Measurements from ENCODE around the gene FGD5. TPM values are rescaled to one million over a fixed set of nuclear protein-coding genes. Genes with fewer than 3 reads are reported as not detected.

The FGD5 gene
- total and polyA plus RNA-seq, 2 donors (not counting 1 experiment from before 2014, with no cell fraction given), result not detected

GRCh38 chr3:14819671-14820070, 909 bp downstream of the FGD5 start:
- no peaks in the 10 kb centered on the region for H3K4me1 ChIP-seq (ENCODE audit: control insufficient read depth in 2 of 2, insufficient read depth in 2 of 2, low read length in 2 of 2)
- TF ChIP-seq EZH2 (IDR thresholded peaks at IDR 0.05; ENCODE audit: borderline replicate concordance, insufficient read depth, low read depth, low read length, poor library complexity, severe bottlenecking) (no peak), CTCF (IDR thresholded peaks at IDR 0.05) (no peak)
- H2AFZ ChIP-seq (ENCODE audit: insufficient read depth, low read depth, low read length, poor library complexity, severe bottlenecking), result no peak overlapping the region
- no peaks in the 10 kb centered on the region for H4K20me1 ChIP-seq (ENCODE audit: control insufficient read depth, insufficient read depth, low read length, poor library complexity, severe bottlenecking)
- Mint-ChIP-seq H3K9me3 (ENCODE audit: insufficient read depth) (no peaks in the 10 kb centered on the region), H3K4me3 (no peak overlapping the region), H3K27me3 (peaks cover 30% of the 10 kb centered on the region), H3K27ac (no peak overlapping the region), H3K4me1 (no peaks in the 10 kb centered on the region)
- no peaks in the 10 kb centered on the region for H3K9me3 ChIP-seq (ENCODE audit: control extremely low read depth in 1 of 3, control insufficient read depth in 2 of 3, insufficient read depth in 1 of 3, low read length in 2 of 3)
- H3K4me3 ChIP-seq (ENCODE audit: control extremely low read depth in 1 of 5, extremely low read depth in 1 of 5, insufficient read depth in 1 of 5, low read depth in 2 of 5, low read length in 4 of 5), result no peak overlapping the region
- no peak overlapping the region for H3K9ac ChIP-seq (ENCODE audit: low read length)
- no peak for DNase-seq
- WGBS (ENCODE audit: insufficient coverage), result 89% methylated on average over 10 of the region's 10 CpGs
- H3K4me2 ChIP-seq (replicated peaks; ENCODE audit: low read depth, low read length, poor library complexity, severe bottlenecking), result no peak overlapping the region
- peaks cover 0 to 6% (median 3%) of the 10 kb centered on the region in 4 experiments for H3K27me3 ChIP-seq (replicated peaks in 1 of 4; ENCODE audit: control extremely low read depth in 1 of 4, control insufficient read depth in 3 of 4, insufficient read depth in 4 of 4, low read length in 3 of 4)
- no peak for ATAC-seq (ENCODE audit: low read depth)
- H3K36me3 ChIP-seq (replicated peaks in 1 of 2; ENCODE audit: control extremely low read depth in 1 of 2, control insufficient read depth in 1 of 2, extremely low read depth in 1 of 2, insufficient read depth in 2 of 2, low read length in 1 of 2), result no peaks in the 10 kb centered on the region
- CTCF ChIA-PET, result no interaction called here
- POLR2A ChIA-PET, result no interaction called here
- intact Hi-C loops (cut with micrococcal nuclease), result no loop called here
- H3K79me2 ChIP-seq (ENCODE audit: control insufficient read depth, insufficient read depth, low read length), result no peaks in the 10 kb centered on the region
- H3K27ac ChIP-seq (ENCODE audit: low read length in 2 of 2), result no peak overlapping the region

GRCh38 chr3:14820156-14820555, 1.4 kb downstream of the FGD5 start:
- intact Hi-C loops (cut with micrococcal nuclease), result no loop called here
- peaks cover 0 to 5% (median 3%) of the 10 kb centered on the region in 4 experiments for H3K27me3 ChIP-seq (replicated peaks in 1 of 4; ENCODE audit: control extremely low read depth in 1 of 4, control insufficient read depth in 3 of 4, insufficient read depth in 4 of 4, low read length in 3 of 4)
- peaks cover 25% of the 10 kb centered on the region for H3K27me3 Mint-ChIP-seq
- no peaks in the 10 kb centered on the region for H3K36me3 ChIP-seq (replicated peaks in 1 of 2; ENCODE audit: control extremely low read depth in 1 of 2, control insufficient read depth in 1 of 2, extremely low read depth in 1 of 2, insufficient read depth in 2 of 2, low read length in 1 of 2)
- DNase-seq (no peak), ATAC-seq (ENCODE audit: low read depth) (no peak)
- TF ChIP-seq CTCF (IDR thresholded peaks at IDR 0.05), result no peak
- 95% methylated on average over 17 of the region's 17 CpGs for WGBS (ENCODE audit: insufficient coverage)
- no peak overlapping the region for H3K9ac ChIP-seq (ENCODE audit: low read length)
- no peaks in the 10 kb centered on the region for H3K79me2 ChIP-seq (ENCODE audit: control insufficient read depth, insufficient read depth, low read length)
- no peaks in the 10 kb centered on the region for H3K9me3 ChIP-seq (ENCODE audit: control extremely low read depth in 1 of 3, control insufficient read depth in 2 of 3, insufficient read depth in 1 of 3, low read length in 2 of 3)
- no peaks in the 10 kb centered on the region for H3K9me3 Mint-ChIP-seq (ENCODE audit: insufficient read depth)
- H3K4me3 ChIP-seq (ENCODE audit: control extremely low read depth in 1 of 5, extremely low read depth in 1 of 5, insufficient read depth in 1 of 5, low read depth in 2 of 5, low read length in 4 of 5), result no peak overlapping the region
- no peak overlapping the region for H3K4me2 ChIP-seq (replicated peaks; ENCODE audit: low read depth, low read length, poor library complexity, severe bottlenecking)
- no peaks in the 10 kb centered on the region for H4K20me1 ChIP-seq (ENCODE audit: control insufficient read depth, insufficient read depth, low read length, poor library complexity, severe bottlenecking)
- no peaks in the 10 kb centered on the region for H3K4me1 Mint-ChIP-seq
- H3K27ac ChIP-seq (ENCODE audit: low read length in 2 of 2), result no peak overlapping the region
- no peaks in the 10 kb centered on the region for H3K4me1 ChIP-seq (ENCODE audit: control insufficient read depth in 2 of 2, insufficient read depth in 2 of 2, low read length in 2 of 2)
- ChIA-PET CTCF (no interaction called here), POLR2A (no interaction called here)
- no peak overlapping the region for H3K4me3 Mint-ChIP-seq
- H2AFZ ChIP-seq (ENCODE audit: insufficient read depth, low read depth, low read length, poor library complexity, severe bottlenecking), result no peak overlapping the region
- H3K27ac Mint-ChIP-seq, result no peak overlapping the region
